HEK293 (cell line): ENCODE measurements around the gene TEF.

Source experiments
- CTCF ChIA-PET: fragments of 350-600 bp; formaldehyde crosslinking; extraction: SDS; loops from one replicate; lab custom pipeline; 2021; ENCODE audit warnings: antibody characterized with exemption; lab: Yijun Ruan, JAX
- POLR2A ChIA-PET: fragments of 300-600 bp; formaldehyde crosslinking; extraction: SDS; loops from one replicate; lab custom pipeline; 2020; ENCODE audit warnings: antibody characterized with exemption, inconsistent platforms; lab: Yijun Ruan, JAX
- H3K27ac ChIP-seq: fragments of 200-500 bp; sonication (Bioruptor generic); 2 replicates; pipeline ENCODE4 v1.5.1; 2014; ENCODE audit warnings: low read depth, low read length, control low read depth, inconsistent platforms; ENCODE audit errors: extremely low read depth
- H3K36me3 ChIP-seq, 2 experiments: fragments of 200-500 bp in 1 of 2; sonication (Bioruptor generic) in 1 of 2; 1 replicate in 1 of 2; 2 replicates in 1 of 2; pipeline ENCODE4 v1.5.1; 2014 to 2017; ENCODE audit warnings: inconsistent platforms in 2 of 2, low read length in 2 of 2; ENCODE audit not compliant: control insufficient read depth in 2 of 2, insufficient read depth in 1 of 2
- H3K4me1 ChIP-seq: fragments of 200-500 bp; sonication (Bioruptor generic); 2 replicates; pipeline ENCODE4 v1.5.1; 2014; ENCODE audit warnings: mild to moderate bottlenecking, low read length, inconsistent platforms; ENCODE audit not compliant: control insufficient read depth, insufficient read depth
- H3K4me3 ChIP-seq: 2 replicates; pipeline ENCODE4 v1.5.1; 2011; ENCODE audit warnings: low read depth, mild to moderate bottlenecking, control low read depth, low read length, moderate library complexity
- H3K9me3 ChIP-seq: fragments of 200-500 bp; sonication (Bioruptor generic); 2 replicates; pipeline ENCODE4 v1.5.1; 2014; ENCODE audit warnings: low read depth, low read length, inconsistent platforms; ENCODE audit not compliant: control insufficient read depth, insufficient read depth
- EGR2 ChIP-seq: fragments of 450-650 bp; formaldehyde crosslinking; IDR thresholded peaks from 2 replicates; pipeline ENCODE4 v1.5.1; 2016; ENCODE audit warnings: low read depth, missing biosample characterization, missing genetic modification characterization
- GLIS1 ChIP-seq: fragments of 450-650 bp; formaldehyde crosslinking; IDR thresholded peaks from 2 replicates; pipeline ENCODE4 v1.5.1; 2016; ENCODE audit warnings: missing biosample characterization, missing genetic modification characterization
- PRDM1 ChIP-seq: fragments of 450-650 bp; formaldehyde crosslinking; IDR thresholded peaks from 2 replicates; pipeline ENCODE4; 2016; ENCODE audit warnings: missing biosample characterization, missing genetic modification characterization
- SP3 ChIP-seq: fragments of 450-650 bp; formaldehyde crosslinking; IDR thresholded peaks from 2 replicates; pipeline ENCODE4 v1.5.1; 2016; ENCODE audit warnings: missing biosample characterization, missing genetic modification characterization
- TCF7L2 ChIP-seq: IDR thresholded peaks from 2 replicates; pipeline ENCODE4 v1.6.1; 2011; ENCODE audit warnings: low read depth, mild to moderate bottlenecking, inconsistent platforms, low read length, moderate library complexity, borderline replicate concordance
- WT1 ChIP-seq: fragments of 450-650 bp; formaldehyde crosslinking; IDR thresholded peaks from 2 replicates; pipeline ENCODE4 v1.5.1; 2016; ENCODE audit warnings: missing biosample characterization, missing genetic modification characterization
- ZBTB17 ChIP-seq: fragments of 450-650 bp; formaldehyde crosslinking; IDR thresholded peaks from 2 replicates; pipeline ENCODE4 v1.5.1; 2016; ENCODE audit warnings: missing biosample characterization, missing genetic modification characterization
- ZBTB21 ChIP-seq: fragments of 450-650 bp; formaldehyde crosslinking; IDR thresholded peaks from 2 replicates; pipeline ENCODE4 v1.5.1; 2017; ENCODE audit warnings: missing biosample characterization, missing genetic modification characterization
- ZFP3 ChIP-seq: fragments of 450-650 bp; formaldehyde crosslinking; IDR thresholded peaks from 2 replicates; pipeline ENCODE4 v1.5.1; 2016; ENCODE audit warnings: low read depth, missing biosample characterization, missing genetic modification characterization
- ZNF132 ChIP-seq: fragments of 450-650 bp; formaldehyde crosslinking; IDR thresholded peaks from 2 replicates; pipeline ENCODE4 v1.5.1; 2017; ENCODE audit warnings: missing biosample characterization, missing genetic modification characterization, borderline replicate concordance
- ZNF138 ChIP-seq: fragments of 450-650 bp; formaldehyde crosslinking; IDR thresholded peaks from 2 replicates; pipeline ENCODE4 v1.5.1; 2016; ENCODE audit warnings: missing biosample characterization, missing genetic modification characterization, borderline replicate concordance
- ZNF19 ChIP-seq: fragments of 450-650 bp; formaldehyde crosslinking; IDR thresholded peaks from 2 replicates; pipeline ENCODE4; 2016; ENCODE audit warnings: missing biosample characterization, missing genetic modification characterization, low read depth
- ZNF302 ChIP-seq: fragments of 450-650 bp; formaldehyde crosslinking; IDR thresholded peaks from 2 replicates; pipeline ENCODE4 v1.5.1; 2016; ENCODE audit warnings: missing biosample characterization, missing genetic modification characterization, low read depth
- ZNF350 ChIP-seq: fragments of 450-650 bp; formaldehyde crosslinking; IDR thresholded peaks from 2 replicates; pipeline ENCODE4 v1.5.0; 2017; ENCODE audit warnings: missing biosample characterization, mild to moderate bottlenecking, missing genetic modification characterization
- ZNF48 ChIP-seq: fragments of 450-650 bp; formaldehyde crosslinking; IDR thresholded peaks from 2 replicates; pipeline ENCODE4 v1.5.1; 2016; ENCODE audit warnings: missing biosample characterization, missing genetic modification characterization
- ZNF544 ChIP-seq: fragments of 450-650 bp; formaldehyde crosslinking; IDR thresholded peaks from 2 replicates; pipeline ENCODE4 v1.5.0; 2017; ENCODE audit warnings: missing biosample characterization, missing genetic modification characterization
- ZNF768 ChIP-seq: fragments of 450-650 bp; formaldehyde crosslinking; IDR thresholded peaks from 2 replicates; pipeline ENCODE4 v1.5.1; 2018; ENCODE audit warnings: missing biosample characterization, mild to moderate bottlenecking, missing genetic modification characterization
- ZSCAN18 ChIP-seq: fragments of 450-650 bp; formaldehyde crosslinking; IDR thresholded peaks from 2 replicates; pipeline ENCODE4 v1.5.1; 2016; ENCODE audit warnings: missing biosample characterization, missing genetic modification characterization
- ZSCAN23 ChIP-seq: fragments of 450-650 bp; formaldehyde crosslinking; IDR thresholded peaks from 2 replicates; pipeline ENCODE4 v1.5.1; 2016; ENCODE audit warnings: missing biosample characterization, missing genetic modification characterization
- ZSCAN30 ChIP-seq: fragments of 450-650 bp; IDR thresholded peaks from 2 replicates; pipeline ENCODE4 v1.5.1; 2018; ENCODE audit warnings: missing biosample characterization, mild to moderate bottlenecking, missing genetic modification characterization, moderate library complexity
- TF ChIP-seq, protein P1 (sequence below): fragments of 450-650 bp; formaldehyde crosslinking; IDR thresholded peaks from 2 replicates; pipeline ENCODE4 v1.5.1; 2016; ENCODE audit warnings: missing biosample characterization, missing genetic modification characterization

TEF gene

DNA sequence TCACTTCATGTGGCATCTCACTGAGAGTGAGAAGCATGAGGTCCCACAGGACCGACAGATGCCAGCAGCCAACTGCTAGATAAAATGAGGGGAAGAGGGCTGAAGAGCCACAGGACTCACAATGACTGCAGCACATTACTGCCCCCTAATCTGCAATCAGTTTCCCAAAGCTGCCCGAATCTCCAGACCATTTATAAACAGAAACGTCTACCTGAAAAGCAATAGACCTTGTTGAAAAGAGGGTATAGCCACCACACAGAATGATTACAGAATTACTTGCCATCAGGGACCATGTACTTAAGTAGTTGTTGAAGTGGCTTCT lies 12.4 kb upstream of the TEF start (continued):
- TF ChIP-seq ZNF768, result no peak

- no peak for TF ChIP-seq WT1
- no peak for TF ChIP-seq ZBTB17 (tag by site-specific recombination)
- TF ChIP-seq ZSCAN30 (tag by site-specific recombination), result no peak
- TF ChIP-seq ZNF350, result no peak
- TF ChIP-seq PRDM1, result peak; percentile 70
- TF ChIP-seq ZFP3 (tag by site-specific recombination), result no peak
- CTCF ChIA-PET, result no interaction called here
- POLR2A ChIA-PET, result no interaction called here
- no peaks in the 10 kb centered on the region for H3K36me3 ChIP-seq
- H3K4me1 ChIP-seq, result peaks cover 11% of the 10 kb centered on the region
- H3K9me3 ChIP-seq, result no peaks in the 10 kb centered on the region
- H3K4me3 ChIP-seq, result no peak overlapping the region
- H3K27ac ChIP-seq, result no peak overlapping the region
Measured at GRCh38 chr22:41369837-41370236, 11.9 kb upstream of the TEF start.

GRCh38 chr22:41377846-41378245 lies 3.9 kb upstream of the TEF start:
- CTCF ChIA-PET, result interaction anchor here (0.5 to 1.3 kb wide), 2 partner anchors 12 to 219 kb away, joined by 3 to 4 read pairs; no protein-coding TSS in a partner anchor
- TF ChIP-seq ZSCAN23 (tag by site-specific recombination) (no peak), ZNF48 (tag by site-specific recombination) (no peak), EGR2 (tag by site-specific recombination) (no peak), WT1 (no peak), SP3 (tag by site-specific recombination) (no peak), ZNF544 (tag by site-specific recombination) (no peak), ZBTB21 (no peak), ZSCAN18 (tag by site-specific recombination) (no peak), ZNF132 (tag by site-specific recombination) (no peak), TCF7L2 (no peak), GLIS1 (tag by site-specific recombination) (no peak), ZNF138 (no peak), ZNF19 (tag by site-specific recombination) (no peak), ZNF302 (tag by site-specific recombination) (no peak)
- TF ChIP-seq, protein P1, sequence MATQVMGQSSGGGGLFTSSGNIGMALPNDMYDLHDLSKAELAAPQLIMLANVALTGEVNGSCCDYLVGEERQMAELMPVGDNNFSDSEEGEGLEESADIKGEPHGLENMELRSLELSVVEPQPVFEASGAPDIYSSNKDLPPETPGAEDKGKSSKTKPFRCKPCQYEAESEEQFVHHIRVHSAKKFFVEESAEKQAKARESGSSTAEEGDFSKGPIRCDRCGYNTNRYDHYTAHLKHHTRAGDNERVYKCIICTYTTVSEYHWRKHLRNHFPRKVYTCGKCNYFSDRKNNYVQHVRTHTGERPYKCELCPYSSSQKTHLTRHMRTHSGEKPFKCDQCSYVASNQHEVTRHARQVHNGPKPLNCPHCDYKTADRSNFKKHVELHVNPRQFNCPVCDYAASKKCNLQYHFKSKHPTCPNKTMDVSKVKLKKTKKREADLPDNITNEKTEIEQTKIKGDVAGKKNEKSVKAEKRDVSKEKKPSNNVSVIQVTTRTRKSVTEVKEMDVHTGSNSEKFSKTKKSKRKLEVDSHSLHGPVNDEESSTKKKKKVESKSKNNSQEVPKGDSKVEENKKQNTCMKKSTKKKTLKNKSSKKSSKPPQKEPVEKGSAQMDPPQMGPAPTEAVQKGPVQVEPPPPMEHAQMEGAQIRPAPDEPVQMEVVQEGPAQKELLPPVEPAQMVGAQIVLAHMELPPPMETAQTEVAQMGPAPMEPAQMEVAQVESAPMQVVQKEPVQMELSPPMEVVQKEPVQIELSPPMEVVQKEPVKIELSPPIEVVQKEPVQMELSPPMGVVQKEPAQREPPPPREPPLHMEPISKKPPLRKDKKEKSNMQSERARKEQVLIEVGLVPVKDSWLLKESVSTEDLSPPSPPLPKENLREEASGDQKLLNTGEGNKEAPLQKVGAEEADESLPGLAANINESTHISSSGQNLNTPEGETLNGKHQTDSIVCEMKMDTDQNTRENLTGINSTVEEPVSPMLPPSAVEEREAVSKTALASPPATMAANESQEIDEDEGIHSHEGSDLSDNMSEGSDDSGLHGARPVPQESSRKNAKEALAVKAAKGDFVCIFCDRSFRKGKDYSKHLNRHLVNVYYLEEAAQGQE (tag by site-specific recombination), result no peak
- POLR2A ChIA-PET, result interaction anchor here (0.6 to 1.6 kb wide), 4 partner anchors 11 to 375 kb away, joined by 3 read pairs; partner anchors contain the start of gene RANGAP1

More at GRCh38 chr22:41377846-41378245, 3.9 kb upstream of the TEF start:
- H3K27ac ChIP-seq, result no peak overlapping the region
- no peaks in the 10 kb centered on the region for H3K36me3 ChIP-seq
- H3K4me1 ChIP-seq, result peaks cover 8% of the 10 kb centered on the region
- no peaks in the 10 kb centered on the region for H3K9me3 ChIP-seq
- no peak overlapping the region for H3K4me3 ChIP-seq
